HepG2 (cell line): ENCODE data around the gene CCDC82. TPM values are rescaled to one million over a fixed set of nuclear protein-coding genes. Genes with fewer than 3 reads are reported as not detected.
A peak's percentile ranks its signal among the peaks of the same experiment; 100 is the strongest.

Source experiments
- ATAD3A ChIP-seq: sonication (generic); formaldehyde crosslinking; IDR thresholded peaks from 2 replicates; pipeline ENCODE4 v1.4.0; 2020; ENCODE audit warnings: missing genetic modification reagents
- DPF2 ChIP-seq: sonication (generic); formaldehyde crosslinking; IDR thresholded peaks from 2 replicates; pipeline ENCODE4 v1.4.0; 2020; ENCODE audit warnings: mild to moderate bottlenecking, low read depth, missing genetic modification reagents, borderline replicate concordance
- HDAC6 ChIP-seq: fragments of 200-600 bp; sonication (generic); IDR thresholded peaks from 2 replicates; pipeline ENCODE4 v1.7.0; 2017; ENCODE audit warnings: mild to moderate bottlenecking, antibody characterized with exemption, low read length, low read depth
- PLSCR1 ChIP-seq: sonication (generic); formaldehyde crosslinking; IDR thresholded peaks from 2 replicates; pipeline ENCODE4 v1.5.0; 2020; ENCODE audit warnings: missing genetic modification reagents, mild to moderate bottlenecking, borderline replicate concordance
- POGZ ChIP-seq: sonication (generic); formaldehyde crosslinking; IDR thresholded peaks from 2 replicates; pipeline ENCODE4 v1.4.0; 2020; ENCODE audit warnings: mild to moderate bottlenecking, missing genetic modification reagents
- RBM39 ChIP-seq: fragments of 200-400 bp; formaldehyde crosslinking; IDR thresholded peaks from one replicate; pipeline ENCODE4 v1.6.1; 2018; ENCODE audit warnings: antibody characterized with exemption, mild to moderate bottlenecking, low read depth, low read length; ENCODE audit not compliant: poor library complexity, severe bottlenecking
- SMAD3 ChIP-seq: sonication (generic); formaldehyde crosslinking; IDR thresholded peaks from 2 replicates; pipeline ENCODE4 v1.4.0; 2020; ENCODE audit warnings: missing genetic modification reagents
- TOPORS ChIP-seq: sonication (generic); formaldehyde crosslinking; IDR thresholded peaks from 2 replicates; pipeline ENCODE4 v1.8.0; 2023; ENCODE audit warnings: mild to moderate bottlenecking, missing genetic modification reagents
- ZBTB1 ChIP-seq: sonication (generic); formaldehyde crosslinking; IDR thresholded peaks from 2 replicates; pipeline ENCODE4 v1.4.0; 2020; ENCODE audit warnings: missing genetic modification reagents, borderline replicate concordance
- ZMYM3 ChIP-seq: sonication (generic); formaldehyde crosslinking; IDR thresholded peaks from 2 replicates; pipeline ENCODE4 v1.5.1; 2020; ENCODE audit warnings: mild to moderate bottlenecking, missing genetic modification reagents
- ZNF124 ChIP-seq: sonication (generic); formaldehyde crosslinking; IDR thresholded peaks from 2 replicates; pipeline ENCODE4 v1.4.0; 2020; ENCODE audit warnings: missing genetic modification reagents
- ZNF224 ChIP-seq: sonication (generic); formaldehyde crosslinking; IDR thresholded peaks from 2 replicates; pipeline ENCODE4 v1.5.0; 2020; ENCODE audit warnings: mild to moderate bottlenecking, missing genetic modification reagents
- ZNF235 ChIP-seq: sonication (generic); formaldehyde crosslinking; IDR thresholded peaks from 2 replicates; pipeline ENCODE4 v1.8.1; 2023; ENCODE audit warnings: mild to moderate bottlenecking, missing genetic modification reagents, borderline replicate concordance
- ZNF253 ChIP-seq: sonication (generic); formaldehyde crosslinking; IDR thresholded peaks from 2 replicates; pipeline ENCODE4 v1.8.0; 2022; ENCODE audit warnings: mild to moderate bottlenecking, missing genetic modification reagents, borderline replicate concordance
- ZNF331 ChIP-seq: sonication (generic); formaldehyde crosslinking; IDR thresholded peaks from 2 replicates; pipeline ENCODE4 v1.4.0; 2020; ENCODE audit warnings: missing genetic modification reagents
- ZNF547 ChIP-seq: sonication (generic); formaldehyde crosslinking; IDR thresholded peaks from 2 replicates; pipeline ENCODE4 v1.5.1; 2020; ENCODE audit warnings: mild to moderate bottlenecking, missing genetic modification reagents
- ZNF687 ChIP-seq: sonication (generic); formaldehyde crosslinking; IDR thresholded peaks from 2 replicates; pipeline ENCODE4 v1.5.1; 2020; ENCODE audit warnings: mild to moderate bottlenecking, missing genetic modification reagents, moderate library complexity
- ZNF7 ChIP-seq: IDR thresholded peaks from 2 replicates; pipeline ENCODE4 v1.6.1; 2016; ENCODE audit warnings: missing biosample characterization, missing genetic modification reagents
- ZNF746 ChIP-seq: sonication (generic); formaldehyde crosslinking; IDR thresholded peaks from 2 replicates; pipeline ENCODE4 v1.8.0; 2022; ENCODE audit warnings: mild to moderate bottlenecking, missing genetic modification reagents
- ZNF749 ChIP-seq: sonication (generic); formaldehyde crosslinking; IDR thresholded peaks from 2 replicates; pipeline ENCODE4 v1.8.0; 2022; ENCODE audit warnings: mild to moderate bottlenecking, missing genetic modification reagents, moderate library complexity, borderline replicate concordance
- ZNF784 ChIP-seq: sonication (generic); formaldehyde crosslinking; IDR thresholded peaks from 2 replicates; pipeline ENCODE4 v1.5.1; 2020; ENCODE audit warnings: missing genetic modification reagents, mild to moderate bottlenecking, borderline replicate concordance
- ZNF878 ChIP-seq: sonication (generic); formaldehyde crosslinking; IDR thresholded peaks from 2 replicates; pipeline ENCODE4 v1.8.1; 2023; ENCODE audit warnings: mild to moderate bottlenecking, missing genetic modification reagents, moderate library complexity
- polyA plus RNA-seq, 8 experiments: library from polyadenylated mRNA; depleted of rRNA in 3 of 8; stranded (reverse) in 7 of 8; unstranded in 1 of 8; fragments of >200 nt; fragmentation: Illumina TruSeq in 4 of 8; extraction: Trizol in 4 of 8; gene quantifications; 2 replicates each; pipeline versions ENCODE4 v1.2.1 to v1.2.3, GENCODE V29; 2011 to 2016; ENCODE audit warnings: low read depth in 4 of 8, missing spikeins in 1 of 8, mixed read lengths in 1 of 8; ENCODE audit not compliant: insufficient read depth in 1 of 8
- total RNA-seq, 5 experiments: library from RNA; depleted of rRNA; stranded (reverse); fragments of >200 nt; fragmentation: Illumina TruSeq; extraction: Trizol; gene quantifications; 2 replicates each; pipeline ENCODE4 v1.2.3, GENCODE V29; 2016; ENCODE audit warnings: low read depth in 1 of 5

The CCDC82 gene
- total and polyA plus RNA-seq, 2 of the 13 experiments (the other 11 are each of a cell fraction or from before 2014, with no cell fraction given): 19.7 to 25.7 TPM

- peak; percentile 37 for TF ChIP-seq ZNF687 (CRISPR knock-in tag)
- no peak for TF ChIP-seq ZMYM3 (CRISPR knock-in tag)
- peak; percentile 33; the same call in 1 of the 2 replicates for TF ChIP-seq POGZ (CRISPR knock-in tag)
- no peak for TF ChIP-seq PLSCR1 (CRISPR knock-in tag)
- 0 out of 2 replicates have a peak, but pooled peaks have one; percentile 24 for TF ChIP-seq ZNF224
- TF ChIP-seq ZNF253: no peak
- 0 out of 2 replicates have a peak, but pooled peaks have one; percentile 14 for TF ChIP-seq ZNF784
- TF ChIP-seq ZNF331 (CRISPR knock-in tag): no peak
- peak; percentile 35; the same call in 1 of the 2 replicates for TF ChIP-seq TOPORS
- TF ChIP-seq ATAD3A (CRISPR knock-in tag): no peak
- no peak for TF ChIP-seq ZNF547
- no peak for TF ChIP-seq ZNF235 (CRISPR knock-in tag)
- TF ChIP-seq ZNF749 (CRISPR knock-in tag): 0 out of 2 replicates have a peak, but pooled peaks have one; percentile 44
- no peak for TF ChIP-seq DPF2
- no peak for TF ChIP-seq HDAC6
- TF ChIP-seq ZNF746 (CRISPR knock-in tag): no peak
- TF ChIP-seq ZNF7: no peak
- no peak for TF ChIP-seq ZNF124 (CRISPR knock-in tag)
- no peak for TF ChIP-seq SMAD3 (CRISPR knock-in tag)
- TF ChIP-seq ZBTB1: no peak
- no peak for TF ChIP-seq RBM39
- TF ChIP-seq ZNF878: no peak
These were observed 49.8 kb downstream of the CCDC82 start (continued) for GRCh38 chr11:96339706-96340554.
